Activated T-cell treated with anti-CD3 and anti-CD28 coated beads, Interleukin-2, amount 50 U/mL, for 72 hours (primary cell): ENCODE measurements around the gene NIM1K. TPM values are rescaled to one million over a fixed set of nuclear protein-coding genes. Genes with fewer than 3 reads are reported as not detected.
"Not testable (repeated sequence)": the region's sequence is repeated elsewhere in the genome, so short reads cannot be mapped to it uniquely, and the experiment has no call there.

Source experiments
- ATAC-seq, 2 donors: fragments of 150-1000 bp; cut with Tn5 transposase; replicated peaks in 1 of 2; 2 replicates each; pipeline ENCODE4 v1.10.0; 2021; ENCODE audit warnings: moderate library complexity in 2 of 2, mild to moderate bottlenecking in 1 of 2
- DNase-seq, 2 donors: peaks; one replicate each; pipeline ENCODE4 v3.0.0; 2021 to 2022; ENCODE audit warnings: mixed read lengths in 1 of 2
- H3K27ac Mint-ChIP-seq: one replicate; pipeline ENCODE4 v1.8.0; 2022; ENCODE audit warnings: mild to moderate bottlenecking, moderate library complexity, mixed read lengths
- H3K27me3 Mint-ChIP-seq: one replicate; pipeline ENCODE4 v1.8.0; 2022; ENCODE audit warnings: low read depth, mixed read lengths
- H3K36me3 Mint-ChIP-seq, 2 donors: one replicate each; pipeline ENCODE4 v1.8.0; 2022; ENCODE audit warnings: mixed read lengths in 2 of 2, mild to moderate bottlenecking in 1 of 2; ENCODE audit not compliant: insufficient read depth in 2 of 2
- H3K4me1 Mint-ChIP-seq: one replicate; pipeline ENCODE4 v1.8.0; 2022; ENCODE audit warnings: low read depth, mixed read lengths
- H3K4me3 Mint-ChIP-seq, 2 donors: one replicate each; pipeline ENCODE4 v1.8.0; 2022; ENCODE audit warnings: mild to moderate bottlenecking in 2 of 2, mixed read lengths in 2 of 2, moderate library complexity in 2 of 2
- H3K9me3 Mint-ChIP-seq, 2 donors: one replicate each; pipeline ENCODE4 v1.8.0; 2022; ENCODE audit warnings: mixed read lengths in 2 of 2
- total RNA-seq, 2 donors: library from RNA; stranded (reverse); gene quantifications; one replicate each; pipeline ENCODE4 v1.2.3, GENCODE V29; 2022

NIM1K gene
- total RNA-seq, 2 donors from 2014 or later: 3.4 to 4.3 TPM

GRCh38 chr5:43315682-43316081 lies 123.7 kb downstream of the NIM1K start:
- no peak for ATAC-seq
- peak; percentile 62 to 67 for DNase-seq
- Mint-ChIP-seq H3K4me1 (peaks cover 66% of the 10 kb centered on the region), H3K27me3 (no peaks in the 10 kb centered on the region), H3K36me3 (peaks cover 17 to 24% of the 10 kb centered on the region in 2 donors), H3K4me3 (peak overlapping the region; percentile 63 to 97), H3K27ac (peak overlapping the region; percentile 74), H3K9me3 (peaks cover 8 to 11% of the 10 kb centered on the region in 2 donors)

DNA sequence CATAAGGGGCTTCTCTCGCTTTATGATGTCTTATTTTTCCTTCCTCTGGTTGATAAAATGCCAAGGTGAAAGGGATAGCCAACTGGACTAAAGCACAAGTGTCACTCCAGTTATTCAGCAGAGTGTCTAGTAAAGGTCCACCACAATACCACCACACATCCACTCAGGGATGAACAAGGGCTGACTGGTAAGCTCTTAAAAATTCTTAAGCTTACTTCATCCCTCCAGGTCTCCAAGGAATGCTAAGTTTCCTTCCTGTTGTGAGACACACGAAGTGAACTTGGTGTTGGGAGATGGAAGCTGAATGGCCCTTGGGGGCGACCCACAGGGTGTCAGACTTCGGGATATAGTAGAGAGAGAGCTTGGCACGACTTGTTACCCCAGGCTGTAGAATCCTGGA lies 124.4 kb downstream of the NIM1K start:
- H3K27ac Mint-ChIP-seq: peak overlapping the region; percentile 74
- H3K36me3 Mint-ChIP-seq: peaks cover 15 to 24% of the 10 kb centered on the region in 2 donors
- DNase-seq: no peak
- ATAC-seq: no peak
- H3K4me1 Mint-ChIP-seq: peaks cover 59% of the 10 kb centered on the region
- peaks cover 8 to 11% of the 10 kb centered on the region in 2 donors for H3K9me3 Mint-ChIP-seq
- H3K4me3 Mint-ChIP-seq: peak overlapping the region; percentile 63 to 97
- H3K27me3 Mint-ChIP-seq: no peaks in the 10 kb centered on the region

- peaks cover 21% of the 10 kb centered on the region for H3K4me1 Mint-ChIP-seq
- H3K36me3 Mint-ChIP-seq: peaks cover 5 to 12% of the 10 kb centered on the region in 2 donors
- H3K27me3 Mint-ChIP-seq: peaks cover 3% of the 10 kb centered on the region
These were observed 128.8 kb downstream of the NIM1K start for GRCh38 chr5:43320846-43321245.

GRCh38 chr5:43323488-43323887 lies 131.5 kb downstream of the NIM1K start:
- not testable (repeated sequence) for H3K27me3 Mint-ChIP-seq, DNase-seq, H3K27ac Mint-ChIP-seq, H3K4me1 Mint-ChIP-seq, ATAC-seq, H3K4me3 Mint-ChIP-seq
- Mint-ChIP-seq H3K36me3 (peaks cover 5 to 11% of the 10 kb centered on the region in 2 donors), H3K9me3 (peaks cover 10 to 14% of the 10 kb centered on the region in 2 donors)

More at GRCh38 chr5:43320846-43321245, 128.8 kb downstream of the NIM1K start:
- Mint-ChIP-seq H3K4me3 (no peak overlapping the region), H3K9me3 (peaks cover 5 to 16% of the 10 kb centered on the region in 2 donors), H3K27ac (no peak overlapping the region)
- ATAC-seq (no peak), DNase-seq (no peak)

DNA sequence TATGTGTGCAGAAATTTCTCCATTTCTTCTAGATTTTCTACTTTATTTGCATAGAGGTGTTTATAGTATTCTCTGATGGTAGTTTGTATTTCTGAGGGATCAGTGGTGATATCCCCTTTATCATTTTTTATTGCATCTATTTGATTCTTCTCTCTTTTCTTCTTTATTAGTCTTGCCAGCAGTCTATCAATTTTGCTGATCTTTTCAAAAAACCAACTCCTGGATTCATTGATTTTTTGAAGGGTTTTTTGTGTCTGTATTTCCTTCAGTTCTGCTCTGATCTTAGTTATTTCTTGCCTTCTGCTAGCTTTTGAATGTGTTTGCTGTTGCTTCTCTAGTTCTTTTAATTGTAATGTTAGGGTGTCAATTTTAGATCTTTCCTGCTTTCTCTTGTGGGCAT lies 133.6 kb downstream of the NIM1K start:
- DNase-seq, H3K4me3 Mint-ChIP-seq, ATAC-seq, H3K4me1 Mint-ChIP-seq, H3K27me3 Mint-ChIP-seq, H3K27ac Mint-ChIP-seq: not testable (repeated sequence)
- peaks cover 10 to 14% of the 10 kb centered on the region in 2 donors for H3K9me3 Mint-ChIP-seq
- H3K36me3 Mint-ChIP-seq: peaks cover 5 to 11% of the 10 kb centered on the region in 2 donors

Other genes starting within 250 kb of the NIM1K start
- 10 to 100 TPM in 1 of 2 donors, 1 to 10 TPM in 1; 9.9 to 10.0 TPM for gene ANXA2R, start 151.9 kb upstream of the NIM1K start, total RNA-seq
- gene ZNF131, start 71.3 kb upstream of the NIM1K start, total RNA-seq: 10 to 100 TPM; 42.9 to 52.2 TPM
- 10 to 100 TPM; 78.6 to 81.5 TPM for gene HMGCS1, start 121.2 kb downstream of the NIM1K start, total RNA-seq
- 10 to 100 TPM; 15.0 to 15.2 TPM for gene CCL28, start 220.2 kb downstream of the NIM1K start, total RNA-seq